SK-N-SH (cell line): ENCODE results near the gene CRISP2. TPM values are rescaled to one million over a fixed set of nuclear protein-coding genes. Genes with fewer than 3 reads are reported as not detected.
A peak's percentile ranks its signal among the peaks of the same experiment; 100 is the strongest.

Experiments
- CTCF ChIA-PET: fragments of 300-600, 350-600 bp; formaldehyde crosslinking; extraction: SDS; loops from one replicate; lab custom pipeline; 2021; lab: Yijun Ruan, JAX
- POLR2A ChIA-PET: fragments of 350-600 bp; sonication (Branson Sonifier 250); formaldehyde crosslinking; extraction: SDS; loops from one replicate; lab custom pipeline; 2020; ENCODE audit warnings: antibody characterized with exemption, inconsistent platforms; lab: Yijun Ruan, JAX
- DNase-seq: peaks from one replicate; pipeline ENCODE4 v3.0.0; 2012
- H2AFZ ChIP-seq: fragments of 200-600 bp; sonication (generic); 2 replicates; pipeline ENCODE4 v1.8.1; 2016; ENCODE audit warnings: antibody characterized with exemption, mild to moderate bottlenecking, low read depth
- H3F3A ChIP-seq: fragments of 200-600 bp; sonication (generic); replicated peaks from 2 replicates; pipeline ENCODE3; 2016; ENCODE audit warnings: antibody characterized with exemption, mild to moderate bottlenecking; ENCODE audit not compliant: insufficient read depth
- H3K27ac ChIP-seq, 2 experiments: fragments of 200-500 bp in 1 of 2; fragments of 200-600 bp in 1 of 2; sonication (Bioruptor generic) in 1 of 2; sonication (generic), shearing (Covaris generic) in 1 of 2; 2 replicates each; pipeline versions ENCODE4 v1.5.1 to v1.6.1; 2014 to 2016; ENCODE audit warnings: low read depth in 2 of 2, inconsistent platforms in 1 of 2, low read length in 1 of 2, mild to moderate bottlenecking in 1 of 2, mixed read lengths in 1 of 2
- H3K27me3 ChIP-seq: fragments of 200-600 bp; sonication (generic), shearing (Covaris generic); 2 replicates; pipeline ENCODE4 v1.6.1; 2016; ENCODE audit warnings: mixed run types; ENCODE audit not compliant: insufficient read depth
- H3K36me3 ChIP-seq, 2 experiments: fragments of 200-500 bp in 1 of 2; fragments of 200-600 bp in 1 of 2; sonication (Bioruptor generic) in 1 of 2; sonication (generic) in 1 of 2; replicated peaks in 1 of 2; 2 replicates each; pipeline versions ENCODE3 to v1.5.1; 2014 to 2016; ENCODE audit warnings: low read length in 1 of 2, mild to moderate bottlenecking in 1 of 2; ENCODE audit not compliant: insufficient read depth in 2 of 2, control insufficient read depth in 1 of 2
- H3K4me1 ChIP-seq, 2 experiments: fragments of 200-500 bp in 1 of 2; fragments of 200-600 bp in 1 of 2; sonication (Bioruptor generic) in 1 of 2; sonication (generic), shearing (Covaris generic) in 1 of 2; 2 replicates each; pipeline versions ENCODE4 v1.5.1 to v1.6.1; 2014 to 2016; ENCODE audit warnings: low read depth in 1 of 2, low read length in 1 of 2, mixed run types in 1 of 2; ENCODE audit not compliant: insufficient read depth in 2 of 2, control insufficient read depth in 1 of 2
- H3K4me2 ChIP-seq: fragments of 200-600 bp; sonication (generic), shearing (Covaris generic); 2 replicates; pipeline ENCODE4 v1.6.1; 2017; ENCODE audit warnings: mixed run types
- H3K4me3 ChIP-seq, 2 experiments: fragments of 200-500 bp in 1 of 2; fragments of 200-600 bp in 1 of 2; sonication (Bioruptor generic) in 1 of 2; sonication (generic), shearing (Covaris generic) in 1 of 2; 2 replicates each; pipeline versions ENCODE4 v1.5.1 to v1.8.1; 2014 to 2016; ENCODE audit warnings: low read depth in 2 of 2, inconsistent platforms in 1 of 2, low read length in 1 of 2, mild to moderate bottlenecking in 1 of 2, mixed read lengths in 1 of 2, moderate library complexity in 1 of 2
- H3K79me2 ChIP-seq: fragments of 200-600 bp; sonication (generic); 2 replicates; pipeline ENCODE4 v1.8.1; 2017; ENCODE audit warnings: mild to moderate bottlenecking; ENCODE audit not compliant: insufficient read depth
- H3K9ac ChIP-seq: fragments of 200-600 bp; sonication (generic); 2 replicates; pipeline ENCODE4 v1.6.1; 2017; ENCODE audit warnings: mixed run types
- H3K9me2 ChIP-seq: fragments of 200-600 bp; sonication (generic); 2 replicates; pipeline ENCODE4 v1.6.1; 2017; ENCODE audit warnings: mixed run types
- H3K9me3 ChIP-seq: fragments of 200-600 bp; sonication (generic); 2 replicates; pipeline ENCODE4 v1.6.1; 2017; ENCODE audit warnings: mixed run types, mild to moderate bottlenecking, moderate library complexity
- H4K20me1 ChIP-seq: fragments of 200-600 bp; sonication (generic); 2 replicates; pipeline ENCODE4 v1.6.1; 2017; ENCODE audit warnings: mild to moderate bottlenecking, mixed run types; ENCODE audit not compliant: insufficient read depth
- CHD2 ChIP-seq: fragments of 150-350 bp; IDR thresholded peaks from 2 replicates; pipeline ENCODE4 v1.6.1; 2018; ENCODE audit warnings: low read length; ENCODE audit not compliant: partially characterized antibody
- EP300 ChIP-seq, 2 experiments: IDR thresholded peaks; 2 replicates each; pipeline versions ENCODE4 v1.4.0 to v1.6.1; 2012; ENCODE audit warnings: borderline replicate concordance in 1 of 2, low read depth in 1 of 2, low read length in 1 of 2
- FOXJ3 ChIP-seq: sonication (generic); formaldehyde crosslinking; IDR thresholded peaks from 2 replicates; pipeline ENCODE4 v1.5.1; 2020; ENCODE audit warnings: mild to moderate bottlenecking, missing genetic modification reagents
- IRF3 ChIP-seq: fragments of 150-350 bp; IDR thresholded peaks from 2 replicates; pipeline ENCODE4 v1.6.1; 2016; ENCODE audit warnings: mild to moderate bottlenecking, low read depth, low read length
- JUND ChIP-seq: IDR thresholded peaks from 2 replicates; pipeline ENCODE4 v1.4.0; 2012
- MAX ChIP-seq: IDR thresholded peaks from 2 replicates; pipeline ENCODE4 v1.4.0; 2012; ENCODE audit warnings: low read depth
- MXI1 ChIP-seq: IDR thresholded peaks from 2 replicates; pipeline ENCODE4 v1.6.1; 2012; ENCODE audit warnings: mild to moderate bottlenecking, low read depth, low read length, improper control_type of control experiment
- NRF1 ChIP-seq: IDR thresholded peaks from 2 replicates; pipeline ENCODE4 v1.6.1; 2012; ENCODE audit warnings: low read depth, mild to moderate bottlenecking, low read length
- PBX3 ChIP-seq: IDR thresholded peaks from 2 replicates; pipeline ENCODE4; 2012
- RAD21 ChIP-seq: IDR thresholded peaks from 2 replicates; pipeline ENCODE4 v1.6.1; 2012; ENCODE audit warnings: mild to moderate bottlenecking, low read length
- YY1 ChIP-seq: IDR thresholded peaks from 2 replicates; pipeline ENCODE4 v1.4.0; 2012; ENCODE audit warnings: low read depth, mild to moderate bottlenecking
- ZBTB33 ChIP-seq: IDR thresholded peaks from 2 replicates; pipeline ENCODE4 v1.4.0; 2012; ENCODE audit warnings: low read depth, borderline replicate concordance
- WGBS: methylation state at CpG from one replicate; pipeline ENCODE4 v1.1.6; 2017; ENCODE audit warnings: low lambda C conversion rate; 5-methylcytosine and 5-hydroxymethylcytosine counted together
- polyA plus RNA-seq, 3 experiments: library from polyadenylated mRNA; depleted of rRNA; stranded (reverse); fragments of >200 nt; gene quantifications; 2 replicates each; pipeline ENCODE4 v1.2.3, GENCODE V29; 2012

The CRISP2 gene
- polyA plus RNA-seq, 1 of the 3 experiments (the other 2 are of a cell fraction) = not detected

- Histone ChIP-seq H3K27me3 (no peaks in the 10 kb centered on the region), H3K9me3 (no peaks in the 10 kb centered on the region), H3F3A (no peaks in the 10 kb centered on the region), H3K9ac (no peak overlapping the region), H3K27ac (no peak overlapping the region), H3K4me1 (no peaks in the 10 kb centered on the region), H3K4me2 (no peak overlapping the region), H3K36me3 (no peaks in the 10 kb centered on the region), H3K79me2 (no peaks in the 10 kb centered on the region), H4K20me1 (no peaks in the 10 kb centered on the region), H2AFZ (0 out of 2 replicates have a peak overlapping the region, but pooled peaks have one; percentile 41), H3K9me2 (no peaks in the 10 kb centered on the region), H3K4me3 (no peak overlapping the region)
- TF ChIP-seq ZBTB33 = no peak
- TF ChIP-seq MAX = no peak
- TF ChIP-seq CHD2 = no peak
- TF ChIP-seq NRF1 = no peak
- WGBS = 11% methylated on average over 1 of the region's 1 CpG
- CTCF ChIA-PET = interaction anchor here (1.0 kb wide), 1 partner anchor 12 kb away, joined by 3 read pairs; no protein-coding TSS in a partner anchor
- POLR2A ChIA-PET = no interaction called here
- DNase-seq = no peak
These were observed 63.4 kb downstream of the CRISP2 start for GRCh38 chr6:49649988-49650387.

GRCh38 chr6:49648036-49648435 is 65.3 kb downstream of the CRISP2 start:
- no peak overlapping the region for H3K9ac ChIP-seq
- H3K4me1 ChIP-seq = no peaks in the 10 kb centered on the region
- H4K20me1 ChIP-seq = no peaks in the 10 kb centered on the region
- no peak overlapping the region for H3K4me2 ChIP-seq
- H3K9me2 ChIP-seq = no peaks in the 10 kb centered on the region
- TF ChIP-seq EP300 (IDR thresholded peaks at IDR 0.05; ENCODE audit: borderline replicate concordance in 1 of 2, low read depth in 1 of 2, low read length in 1 of 2) = no peak
- TF ChIP-seq RAD21 = no peak
- TF ChIP-seq FOXJ3 (CRISPR knock-in tag) = no peak
- TF ChIP-seq MXI1 = no peak
- no peak for TF ChIP-seq JUND
- TF ChIP-seq PBX3 = no peak
- no peak for TF ChIP-seq MAX
- TF ChIP-seq IRF3 = no peak
- no peak for TF ChIP-seq YY1
- no peak overlapping the region for H2AFZ ChIP-seq
- H3K36me3 ChIP-seq = no peaks in the 10 kb centered on the region
- H3K27ac ChIP-seq = no peak overlapping the region
- no peaks in the 10 kb centered on the region for H3K9me3 ChIP-seq
- H3F3A ChIP-seq = no peaks in the 10 kb centered on the region
- no peak overlapping the region for H3K4me3 ChIP-seq
- no peak for DNase-seq
- POLR2A ChIA-PET = no interaction called here
- H3K79me2 ChIP-seq = no peaks in the 10 kb centered on the region
- CTCF ChIA-PET = no interaction called here
- no peaks in the 10 kb centered on the region for H3K27me3 ChIP-seq
